Measurements from ENCODE around the gene MESP1.

GRCh38 chr15:89745768-89746167 is 5.3 kb downstream of the MESP1 start:
- TF ChIP-seq ZNF274 (IDR thresholded peaks at IDR 0.05; ENCODE audit: low read depth, low read length) (no peak), YY1 (IDR thresholded peaks at IDR 0.05; ENCODE audit: insufficient read depth, insufficient read length) (no peak), SUZ12 (IDR thresholded peaks at IDR 0.05; ENCODE audit: extremely low read depth, insufficient read depth, insufficient read length) (no peak)

All from NT2/D1 (cell line).